Calu3 (cell line): ENCODE data around the gene CDK5R2. TPM values are rescaled to one million over a fixed set of nuclear protein-coding genes. Genes with fewer than 3 reads are reported as not detected.

Source experiments
- BruUV-seq: library from RNA; stranded (reverse); fragments of 400-500 nt; replicated peaks from 2 replicates; lab custom pipeline; 2021; lab: Mats Ljungman, UMichigan
- CTCF ChIA-PET: fragments of 300-600 bp; sonication (Branson Sonifier 250); formaldehyde crosslinking; loops from one replicate; lab custom pipeline; 2022; ENCODE audit warnings: antibody characterized with exemption; lab: Charles Lee
- DNase-seq: peaks from one replicate; pipeline ENCODE4 v3.0.0; 2022
- H3K27ac Mint-ChIP-seq: one replicate; pipeline ENCODE4 v1.8.0; 2022; ENCODE audit warnings: mixed read lengths; ENCODE audit not compliant: unreplicated experiment
- H3K27me3 Mint-ChIP-seq: one replicate; pipeline ENCODE4 v1.8.0; 2022; ENCODE audit warnings: mixed read lengths; ENCODE audit not compliant: unreplicated experiment
- H3K36me3 Mint-ChIP-seq: one replicate; pipeline ENCODE4 v1.8.0; 2022; ENCODE audit warnings: mild to moderate bottlenecking, moderate library complexity, mixed read lengths; ENCODE audit not compliant: insufficient read depth, unreplicated experiment
- H3K4me1 Mint-ChIP-seq: one replicate; pipeline ENCODE4 v1.8.0; 2022; ENCODE audit warnings: mild to moderate bottlenecking, low read depth, mixed read lengths; ENCODE audit not compliant: unreplicated experiment
- H3K4me3 Mint-ChIP-seq: one replicate; pipeline ENCODE4 v1.8.0; 2022; ENCODE audit warnings: mild to moderate bottlenecking, low read depth, moderate library complexity, mixed read lengths; ENCODE audit not compliant: unreplicated experiment
- H3K9me3 Mint-ChIP-seq: one replicate; pipeline ENCODE4 v1.8.0; 2022; ENCODE audit warnings: low read depth, mixed read lengths; ENCODE audit not compliant: unreplicated experiment
- intact Hi-C: fragments of 100-400 bp; cut with micrococcal nuclease; formaldehyde crosslinking; loops from one replicate; pipeline ENCODE4 v1.10.0; 2022; ENCODE audit not compliant: unreplicated experiment
- total RNA-seq: library from RNA; stranded (reverse); gene quantifications from 2 replicates; pipeline ENCODE4 v1.2.3, GENCODE V29; 2022
- TF ChIP-seq, protein P1 (sequence below): fragments of 200-600 bp; IDR thresholded peaks from one replicate; pipeline ENCODE4 v1.8.0; 2022; ENCODE audit warnings: antibody characterized with exemption; ENCODE audit not compliant: unreplicated experiment

CDK5R2 gene
- total RNA-seq, 1 experiment from 2014 or later = 0.59 TPM

DNA sequence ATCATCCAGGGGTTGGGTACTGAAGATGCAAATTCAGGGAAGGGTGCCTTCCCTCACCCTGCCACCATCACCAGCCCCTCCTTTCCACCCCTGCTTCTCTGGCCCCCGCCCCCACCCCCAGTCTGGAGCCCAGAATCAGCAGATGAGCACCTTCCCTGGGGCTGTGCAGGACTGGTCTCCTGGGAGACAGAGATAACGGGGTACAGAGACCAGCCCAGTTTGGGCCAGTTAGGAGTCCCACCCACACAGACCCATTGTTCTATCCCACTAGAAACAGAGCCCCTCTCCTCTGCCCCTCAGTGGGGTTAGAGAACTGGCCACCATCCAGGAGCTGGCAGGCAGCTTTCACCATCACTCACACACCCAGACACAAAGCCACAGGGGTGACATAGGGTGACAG, 38.3 kb downstream of the CDK5R2 start:
- intact Hi-C loops = no loop called here
- no peak overlapping the region for H3K27ac Mint-ChIP-seq
- TF ChIP-seq, protein P1, sequence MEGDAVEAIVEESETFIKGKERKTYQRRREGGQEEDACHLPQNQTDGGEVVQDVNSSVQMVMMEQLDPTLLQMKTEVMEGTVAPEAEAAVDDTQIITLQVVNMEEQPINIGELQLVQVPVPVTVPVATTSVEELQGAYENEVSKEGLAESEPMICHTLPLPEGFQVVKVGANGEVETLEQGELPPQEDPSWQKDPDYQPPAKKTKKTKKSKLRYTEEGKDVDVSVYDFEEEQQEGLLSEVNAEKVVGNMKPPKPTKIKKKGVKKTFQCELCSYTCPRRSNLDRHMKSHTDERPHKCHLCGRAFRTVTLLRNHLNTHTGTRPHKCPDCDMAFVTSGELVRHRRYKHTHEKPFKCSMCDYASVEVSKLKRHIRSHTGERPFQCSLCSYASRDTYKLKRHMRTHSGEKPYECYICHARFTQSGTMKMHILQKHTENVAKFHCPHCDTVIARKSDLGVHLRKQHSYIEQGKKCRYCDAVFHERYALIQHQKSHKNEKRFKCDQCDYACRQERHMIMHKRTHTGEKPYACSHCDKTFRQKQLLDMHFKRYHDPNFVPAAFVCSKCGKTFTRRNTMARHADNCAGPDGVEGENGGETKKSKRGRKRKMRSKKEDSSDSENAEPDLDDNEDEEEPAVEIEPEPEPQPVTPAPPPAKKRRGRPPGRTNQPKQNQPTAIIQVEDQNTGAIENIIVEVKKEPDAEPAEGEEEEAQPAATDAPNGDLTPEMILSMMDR = no peak
- no peak for DNase-seq
- peaks cover 18% of the 10 kb centered on the region for H3K36me3 Mint-ChIP-seq
- H3K27me3 Mint-ChIP-seq = peaks cover 72% of the 10 kb centered on the region
- H3K4me3 Mint-ChIP-seq = no peak overlapping the region
- BruUV-seq = no TSS peak
- CTCF ChIA-PET = no interaction called here
- H3K9me3 Mint-ChIP-seq = no peaks in the 10 kb centered on the region
- H3K4me1 Mint-ChIP-seq = peaks cover 33% of the 10 kb centered on the region

DNA sequence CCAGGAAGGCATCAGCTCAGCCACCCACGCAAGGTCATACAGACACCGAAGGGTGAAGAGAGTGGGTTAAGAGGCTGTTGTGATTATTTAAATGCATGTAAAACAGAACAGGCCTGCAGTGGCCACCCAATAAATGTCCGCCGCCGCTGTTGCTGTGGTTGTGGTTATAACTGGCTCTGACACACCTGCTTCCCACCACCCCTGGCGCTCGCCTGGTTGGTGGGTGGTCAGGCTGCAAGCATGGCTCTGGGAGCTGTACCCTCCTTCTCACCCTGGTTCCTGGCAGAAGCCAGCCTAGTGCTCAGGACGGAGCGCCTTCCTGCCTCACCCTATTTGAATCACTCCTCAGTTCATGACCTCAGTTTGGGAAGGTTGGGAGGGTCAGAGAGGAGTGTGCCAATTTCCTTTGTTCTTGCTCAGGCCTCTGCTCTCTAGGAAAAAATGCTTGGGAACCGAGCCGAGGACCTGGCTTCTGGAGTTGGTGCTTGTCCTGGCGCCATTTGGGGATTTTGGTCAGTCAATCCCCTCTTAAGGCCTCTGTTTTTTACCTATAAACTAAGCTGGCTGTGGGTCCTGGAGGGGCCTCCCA, 39.0 kb downstream of the CDK5R2 start:
- Mint-ChIP-seq H3K27ac (no peak overlapping the region), H3K36me3 (peaks cover 24% of the 10 kb centered on the region), H3K27me3 (peaks cover 73% of the 10 kb centered on the region), H3K4me1 (peaks cover 40% of the 10 kb centered on the region), H3K4me3 (no peak overlapping the region), H3K9me3 (no peaks in the 10 kb centered on the region)
- DNase-seq = no peak
- CTCF ChIA-PET = interaction anchor here (1.1 kb wide), 1 partner anchor 31 kb away, joined by 3 read pairs; no protein-coding TSS in a partner anchor
- no TSS peak for BruUV-seq
- intact Hi-C loops = no loop called here
- TF ChIP-seq, protein P1 = no peak

DNA sequence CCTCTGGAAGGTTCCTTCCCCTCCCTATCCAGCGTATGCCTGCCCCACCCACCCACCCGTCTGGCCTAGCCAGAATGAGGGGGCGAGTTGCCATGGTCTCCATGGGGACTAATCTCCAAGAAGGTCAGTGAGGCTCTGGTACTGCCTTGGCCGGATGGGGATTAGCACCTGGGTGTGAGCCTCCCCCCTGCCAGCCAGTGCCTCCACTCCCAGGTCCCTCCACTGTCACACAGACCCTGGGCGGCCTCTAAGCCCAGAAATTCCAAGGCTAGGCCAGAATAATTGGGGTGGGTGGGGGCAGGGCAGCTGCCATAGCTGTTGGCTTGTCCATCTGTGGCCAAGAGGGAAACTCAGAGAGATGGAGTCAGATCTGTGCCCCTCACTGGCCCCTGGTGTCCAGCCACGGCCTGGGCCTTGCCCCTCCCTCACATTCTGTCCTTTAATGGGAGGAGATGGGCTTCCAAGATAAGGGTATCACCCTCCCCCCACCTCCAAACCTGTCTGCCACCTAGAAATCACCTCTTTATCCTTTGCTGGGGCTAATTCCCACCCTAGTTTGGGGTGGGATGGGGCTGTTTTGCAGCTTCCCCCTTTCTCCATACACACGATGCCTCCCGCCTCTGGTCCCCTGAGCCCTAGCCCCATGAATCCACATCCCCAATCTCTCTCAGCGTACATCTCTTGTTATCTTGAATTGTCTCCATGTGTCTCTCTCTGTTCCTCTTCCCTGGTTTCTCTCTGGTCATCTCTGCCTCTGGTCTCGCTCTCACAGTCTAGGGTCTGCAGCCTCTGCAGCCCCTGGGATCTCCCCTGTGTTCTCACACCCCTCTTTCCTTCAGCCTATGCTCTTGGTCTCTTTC, 39.8 kb downstream of the CDK5R2 start:
- no peak overlapping the region for H3K27ac Mint-ChIP-seq
- DNase-seq = no peak
- no TSS peak for BruUV-seq
- no peak overlapping the region for H3K4me3 Mint-ChIP-seq
- H3K36me3 Mint-ChIP-seq = peaks cover 24% of the 10 kb centered on the region
- TF ChIP-seq, protein P1 = no peak
- H3K4me1 Mint-ChIP-seq = peaks cover 40% of the 10 kb centered on the region
- peaks cover 73% of the 10 kb centered on the region for H3K27me3 Mint-ChIP-seq
- no peaks in the 10 kb centered on the region for H3K9me3 Mint-ChIP-seq
- intact Hi-C loops = no loop called here
- CTCF ChIA-PET = interaction anchor here (1.1 kb wide), 1 partner anchor 31 kb away, joined by 3 read pairs; no protein-coding TSS in a partner anchor

DNA sequence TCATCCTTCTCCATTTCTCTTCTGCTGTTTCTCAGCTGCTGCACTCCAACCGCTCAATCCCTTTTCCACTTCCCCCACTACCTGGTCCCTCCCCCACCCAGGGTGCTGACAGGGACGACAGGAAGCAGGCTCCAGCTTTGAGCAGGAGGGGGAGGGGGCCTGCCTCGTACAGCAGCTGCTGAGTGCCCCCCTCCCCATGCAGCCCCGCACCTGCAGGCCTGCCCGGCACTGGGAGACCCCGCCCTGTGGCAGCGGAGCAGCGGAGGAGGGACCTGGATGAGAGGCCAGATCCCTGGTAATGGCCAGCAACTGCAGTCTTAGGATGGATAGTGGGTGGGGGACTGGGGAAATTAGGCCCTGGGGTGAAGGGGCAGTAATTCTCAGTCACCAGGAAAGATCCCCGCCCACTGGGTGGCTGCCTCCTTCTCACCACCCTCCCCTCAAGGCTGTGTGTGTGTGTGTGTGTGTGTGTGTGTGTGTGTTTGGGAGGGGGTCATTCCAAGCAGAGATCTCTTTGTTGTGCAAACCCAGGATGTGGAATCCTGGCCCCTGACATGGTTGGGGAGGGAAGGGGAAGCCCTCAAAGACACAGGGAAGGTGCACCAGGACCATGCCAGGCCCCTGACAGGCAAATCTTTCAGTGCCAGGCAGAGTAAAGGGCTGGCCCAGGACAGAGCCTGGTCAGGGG, 40.6 kb downstream of the CDK5R2 start:
- TF ChIP-seq, protein P1 = no peak
- no peak overlapping the region for H3K27ac Mint-ChIP-seq
- intact Hi-C loops = no loop called here
- DNase-seq = no peak
- H3K9me3 Mint-ChIP-seq = no peaks in the 10 kb centered on the region
- H3K36me3 Mint-ChIP-seq = peaks cover 24% of the 10 kb centered on the region
- no peak overlapping the region for H3K4me3 Mint-ChIP-seq
- peaks cover 73% of the 10 kb centered on the region for H3K27me3 Mint-ChIP-seq
- H3K4me1 Mint-ChIP-seq = peaks cover 40% of the 10 kb centered on the region
- BruUV-seq = no TSS peak
- CTCF ChIA-PET = no interaction called here
